Fibroblast of peridontal ligament (primary cell): Measurements from ENCODE around the gene NUDT8.
"Not testable (repeated sequence)": the region's sequence is repeated elsewhere in the genome, so short reads cannot be mapped to it uniquely, and the experiment has no call there.

ENCODE experiments used
- DNase-seq: peaks from one replicate; pipeline ENCODE4 v3.0.0-alpha.2; 2010; ENCODE audit errors: extremely low read depth

The NUDT8 gene

GRCh38 chr11:67593565-67593905 is 36.2 kb downstream of the NUDT8 start:
- DNase-seq, result no peak

GRCh38 chr11:67592880-67593564 is 36.7 kb downstream of the NUDT8 start:
- no peak for DNase-seq

- not testable (repeated sequence) for DNase-seq
These were observed 40.8 kb downstream of the NUDT8 start for GRCh38 chr11:67588899-67589415.

GRCh38 chr11:67588136-67588503 is 41.6 kb downstream of the NUDT8 start:
- DNase-seq, result no peak

GRCh38 chr11:67586568-67587250 is 43.0 kb downstream of the NUDT8 start:
- DNase-seq, result no peak

GRCh38 chr11:67585911-67586310 is 43.8 kb downstream of the NUDT8 start:
- DNase-seq, result no peak

- DNase-seq, result no peak
These were observed 44.6 kb downstream of the NUDT8 start for GRCh38 chr11:67584881-67585873.

GRCh38 chr11:67584205-67584880 is 45.4 kb downstream of the NUDT8 start:
- peak; percentile 53 for DNase-seq

- peak; percentile 81 for DNase-seq
These were observed 46.2 kb downstream of the NUDT8 start, which contains the start of gene GSTP1 for GRCh38 chr11:67583247-67584204. Gene GSTP1, plus strand, starts transcription at chr11:67583812. Its CDS starts 32 bp downstream, at chr11:67583844.

GRCh38 chr11:67582011-67582410 is 47.7 kb downstream of the NUDT8 start:
- no peak for DNase-seq

GRCh38 chr11:67581469-67581868 is 48.3 kb downstream of the NUDT8 start:
- no peak for DNase-seq

GRCh38 chr11:67577951-67578350 is 51.8 kb downstream of the NUDT8 start:
- DNase-seq, result no peak
